Smooth muscle cell of the brain vasculature (primary cell): ENCODE data around the gene CCDC13.

Experiments
- DNase-seq: peaks from one replicate; pipeline ENCODE4 v3.0.0-alpha.2; 2012; ENCODE audit warnings: low read depth, low spot score

Gene CCDC13

DNA sequence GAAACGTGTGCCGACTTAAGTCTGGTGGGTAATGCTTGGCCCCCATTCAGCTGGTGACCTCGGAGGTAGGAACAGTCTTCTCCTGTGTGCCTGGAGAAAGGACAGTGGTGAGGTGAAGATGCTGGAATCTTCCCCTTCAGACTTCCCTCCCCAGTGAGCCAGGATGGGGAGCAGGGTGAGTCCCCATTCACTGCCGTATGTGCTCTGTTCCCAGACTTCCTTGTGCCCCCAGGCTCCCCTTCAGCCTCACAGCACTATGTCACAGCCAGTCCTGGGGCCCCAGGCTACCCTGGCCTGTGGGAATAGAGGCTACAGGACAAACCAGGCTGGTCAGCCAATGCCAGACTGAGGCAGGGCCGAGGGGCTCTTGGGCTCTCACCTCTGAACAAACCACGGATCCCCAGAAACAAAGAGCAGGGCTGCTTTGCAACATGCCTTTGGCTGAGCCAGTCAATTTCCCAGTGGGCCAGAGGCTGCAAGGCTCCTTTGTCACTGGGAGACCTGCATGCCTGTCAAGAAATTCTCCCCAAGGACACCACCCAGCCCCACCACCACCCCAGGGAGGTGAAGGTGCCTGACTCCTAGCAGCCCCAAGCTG, 38.7 kb downstream of the CCDC13 start:
- no peak for DNase-seq

DNA sequence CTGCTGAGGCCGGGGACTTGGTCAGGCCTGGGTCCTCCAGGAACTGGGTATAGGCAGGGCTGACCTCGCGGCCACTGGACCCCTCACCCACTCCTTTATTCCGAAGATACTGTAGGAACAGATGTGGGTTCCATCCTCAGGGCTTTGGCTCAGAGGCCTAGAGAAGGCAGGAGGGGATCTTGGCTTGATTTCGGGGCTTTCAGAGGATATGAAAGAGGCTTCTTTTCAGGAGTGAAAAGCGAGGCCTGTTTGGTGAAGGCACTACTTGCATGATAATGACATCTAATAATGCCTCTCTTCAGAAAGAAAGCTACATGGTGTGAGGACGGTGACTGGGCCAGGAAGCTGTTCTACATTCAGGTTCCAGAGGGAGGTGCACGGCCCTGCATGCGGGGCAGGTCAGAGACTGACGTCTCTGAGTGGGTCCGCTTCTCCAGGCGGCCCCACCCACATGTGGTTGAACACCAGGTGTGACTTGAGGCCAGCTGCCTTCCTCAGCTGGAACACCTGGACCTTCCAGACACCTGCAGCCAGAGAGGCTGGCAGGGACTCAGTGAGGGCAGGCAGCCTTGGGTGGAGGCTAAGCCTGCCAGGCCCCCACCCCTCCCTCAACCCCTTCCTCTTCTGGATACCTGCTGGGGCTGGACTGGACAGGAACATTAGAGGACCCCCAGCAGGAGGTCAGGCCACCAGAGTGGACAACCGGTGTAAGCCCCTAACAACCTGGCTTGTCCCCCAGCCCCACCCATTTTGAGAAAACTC, 39.4 kb downstream of the CCDC13 start:
- DNase-seq = no peak

DNA sequence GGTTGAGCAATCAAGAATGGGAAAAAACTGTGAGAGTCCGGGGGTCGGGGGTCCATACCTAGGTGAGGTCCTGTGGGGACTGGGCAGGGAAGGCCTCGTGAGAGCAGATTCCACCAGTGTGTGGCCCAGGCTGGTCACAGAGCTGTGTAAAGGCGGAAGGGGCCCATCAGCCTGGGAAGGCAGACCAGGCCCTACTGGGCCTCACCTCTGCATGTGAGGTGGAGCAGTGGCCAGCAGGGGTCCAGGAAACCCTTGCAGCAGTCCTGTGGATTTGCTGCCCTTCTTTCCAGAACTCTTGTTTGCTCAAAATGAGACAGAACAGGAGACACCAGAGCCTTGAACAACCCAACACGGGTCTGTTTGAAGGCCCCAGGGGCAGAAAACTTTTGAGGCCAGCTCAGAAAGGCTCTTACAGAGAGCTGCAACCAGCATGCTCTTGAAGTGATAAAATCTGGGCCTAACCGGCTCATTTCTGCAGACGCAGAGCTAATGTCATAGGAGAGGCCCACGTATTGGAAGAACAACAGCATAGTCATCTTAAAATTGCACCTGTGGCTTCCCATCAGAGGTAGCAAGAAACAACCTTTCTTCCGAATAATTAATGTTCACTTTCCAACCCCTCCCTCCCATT, 40.1 kb downstream of the CCDC13 start:
- DNase-seq = no peak

DNA sequence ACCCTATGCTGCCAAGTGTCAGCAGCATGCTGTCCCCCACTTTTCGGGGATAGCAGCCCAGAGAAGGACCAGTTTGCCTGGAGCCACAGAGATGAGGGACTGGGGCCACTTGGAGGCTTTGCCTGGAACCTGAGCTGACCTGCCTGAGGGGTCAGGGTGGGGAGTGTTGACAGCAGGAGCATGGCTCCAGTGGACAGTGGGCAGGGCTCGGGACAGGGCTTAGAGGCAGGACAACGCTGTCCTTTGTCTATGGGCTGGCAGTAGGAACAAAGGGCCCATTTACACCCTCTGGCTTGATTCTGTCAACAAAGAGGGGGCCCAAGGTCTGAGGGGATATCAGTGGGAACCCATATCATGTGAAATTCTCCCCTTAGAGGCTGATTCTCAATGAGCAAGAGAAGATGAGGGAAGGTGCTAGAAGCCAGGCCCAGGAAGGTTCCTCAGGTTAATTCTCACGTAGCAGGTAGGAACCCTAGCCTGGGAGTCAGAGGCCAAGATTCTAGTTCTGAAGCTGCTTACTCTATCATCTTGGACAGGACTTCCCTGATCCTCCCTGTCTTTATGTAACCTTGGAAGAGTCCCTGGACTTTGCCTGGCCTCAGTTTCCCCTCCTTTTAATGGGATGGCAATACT, 40.7 kb downstream of the CCDC13 start:
- no peak for DNase-seq

DNA sequence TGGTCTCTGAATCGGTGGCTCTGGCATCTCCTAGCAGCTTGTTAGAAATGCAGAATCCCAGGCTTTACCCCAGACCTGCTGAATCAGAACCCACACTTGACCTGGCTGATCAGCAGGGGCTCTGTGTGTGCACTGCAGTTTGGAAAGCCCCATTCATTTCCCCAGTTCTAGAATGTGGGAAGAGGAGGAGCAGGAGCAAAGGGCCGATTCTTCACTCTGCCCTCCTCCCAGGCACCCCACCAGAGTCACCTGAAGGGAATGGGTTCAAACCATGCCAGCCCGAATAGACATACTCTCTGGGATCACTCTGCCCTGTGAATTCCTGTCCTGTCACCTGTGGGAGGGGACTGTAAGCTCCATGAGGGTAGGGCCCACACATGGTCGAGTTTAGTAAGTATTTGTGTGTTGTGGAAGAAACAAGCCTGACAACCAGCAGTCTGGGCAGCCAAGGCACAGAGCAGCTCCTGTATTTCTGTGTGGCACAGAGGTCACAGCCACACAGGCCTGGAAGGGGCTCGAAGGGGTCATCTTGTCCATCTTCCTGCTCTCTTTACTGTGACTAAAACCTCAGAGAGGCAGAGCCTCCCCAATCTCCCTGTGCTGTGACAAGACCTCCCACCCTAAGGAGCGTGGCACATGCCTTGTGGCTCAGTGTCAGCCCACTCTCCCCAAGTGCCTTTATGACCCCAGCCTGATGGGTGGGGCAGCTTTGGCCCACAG, 41.4 kb downstream of the CCDC13 start:
- DNase-seq = no peak

DNA sequence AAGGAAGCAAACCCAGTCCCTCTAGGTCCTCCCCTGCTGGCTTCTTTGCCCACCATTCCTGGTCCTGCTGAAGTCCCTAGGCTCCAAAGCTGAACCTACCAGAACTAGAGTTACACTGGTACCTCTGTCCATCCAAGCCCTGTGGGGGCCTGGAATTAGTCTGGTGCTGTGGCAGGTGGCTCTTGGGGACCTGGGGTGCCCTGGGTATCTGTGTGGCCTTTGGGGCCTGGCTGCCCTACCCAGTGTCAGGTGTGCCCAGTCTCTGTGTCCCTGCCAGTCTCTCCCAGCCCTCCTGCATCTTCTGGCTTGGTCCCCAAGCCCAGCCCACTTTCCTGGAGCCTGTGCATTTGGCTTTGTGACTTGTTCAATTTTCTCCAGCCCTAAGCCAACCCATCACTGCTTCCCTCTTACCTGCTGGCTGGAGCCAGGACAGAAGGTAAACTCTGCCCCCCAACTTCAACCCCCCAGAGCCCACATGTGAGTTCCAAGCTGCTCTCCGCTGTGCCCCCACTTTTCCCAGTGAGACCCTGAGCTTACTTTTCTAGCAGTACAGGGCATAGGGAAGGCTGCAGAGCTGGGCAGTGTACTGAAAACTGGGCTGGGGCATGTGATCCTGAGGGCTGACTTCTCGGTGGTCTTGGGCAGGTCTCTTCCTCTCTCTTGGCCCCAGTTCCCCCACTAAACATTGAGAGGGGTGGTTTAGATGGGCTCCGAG, 42.2 kb downstream of the CCDC13 start:
- no peak for DNase-seq

DNA sequence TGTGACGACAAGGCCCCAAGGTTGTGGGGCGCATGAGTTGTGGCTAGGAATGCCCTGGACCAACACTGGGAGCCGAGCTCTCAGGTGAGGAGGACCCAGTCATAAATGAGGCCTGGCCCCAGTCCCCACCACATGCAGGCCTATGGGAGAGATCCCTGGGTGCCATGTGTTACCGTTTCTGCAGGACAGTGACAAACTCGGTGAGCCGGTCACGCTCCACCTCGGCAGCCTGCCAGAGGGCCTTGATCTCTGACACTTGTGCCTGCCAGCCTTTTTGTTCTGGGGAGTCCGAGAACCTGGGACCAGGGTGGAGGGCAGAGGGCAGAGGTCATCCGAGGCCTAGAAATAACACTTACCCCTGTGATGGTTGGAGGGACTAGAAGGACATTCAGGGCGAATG, 42.8 kb downstream of the CCDC13 start:
- no peak for DNase-seq

DNA sequence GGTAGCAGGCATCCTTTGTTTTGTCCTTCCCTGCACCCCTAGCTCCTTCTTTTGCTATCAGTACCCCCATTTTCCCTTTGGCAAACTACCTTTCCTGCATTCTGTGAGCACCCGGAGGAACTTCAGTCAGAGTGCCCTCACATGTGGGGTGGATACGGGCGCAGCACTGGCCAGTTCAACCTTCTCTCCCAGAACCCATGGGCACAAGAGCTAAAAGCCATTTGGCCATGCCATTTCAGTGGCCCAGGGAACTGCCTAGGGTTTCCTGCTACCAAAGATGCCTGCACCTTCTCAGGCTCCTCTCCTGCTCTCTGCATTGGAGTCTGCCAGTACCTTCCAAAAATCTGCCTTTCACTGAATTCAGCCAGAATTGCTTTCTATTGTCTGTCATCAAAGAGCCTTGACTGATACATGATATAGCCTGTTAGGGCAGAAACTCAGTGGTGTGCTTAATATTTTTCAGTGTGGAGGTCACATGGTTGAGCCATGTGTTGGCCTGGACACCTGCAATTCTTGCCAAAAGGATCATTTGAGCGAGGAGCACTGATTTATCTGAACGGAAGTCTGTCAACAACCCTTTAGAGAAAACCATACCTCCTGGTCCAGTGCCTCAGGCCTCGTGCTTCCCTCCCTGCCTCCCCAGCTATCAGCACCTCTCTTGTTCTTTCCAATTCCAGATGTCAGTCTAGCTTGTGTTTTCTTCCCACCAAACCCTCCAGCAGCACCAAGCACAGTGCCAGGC, 43.5 kb downstream of the CCDC13 start:
- DNase-seq = no peak

DNA sequence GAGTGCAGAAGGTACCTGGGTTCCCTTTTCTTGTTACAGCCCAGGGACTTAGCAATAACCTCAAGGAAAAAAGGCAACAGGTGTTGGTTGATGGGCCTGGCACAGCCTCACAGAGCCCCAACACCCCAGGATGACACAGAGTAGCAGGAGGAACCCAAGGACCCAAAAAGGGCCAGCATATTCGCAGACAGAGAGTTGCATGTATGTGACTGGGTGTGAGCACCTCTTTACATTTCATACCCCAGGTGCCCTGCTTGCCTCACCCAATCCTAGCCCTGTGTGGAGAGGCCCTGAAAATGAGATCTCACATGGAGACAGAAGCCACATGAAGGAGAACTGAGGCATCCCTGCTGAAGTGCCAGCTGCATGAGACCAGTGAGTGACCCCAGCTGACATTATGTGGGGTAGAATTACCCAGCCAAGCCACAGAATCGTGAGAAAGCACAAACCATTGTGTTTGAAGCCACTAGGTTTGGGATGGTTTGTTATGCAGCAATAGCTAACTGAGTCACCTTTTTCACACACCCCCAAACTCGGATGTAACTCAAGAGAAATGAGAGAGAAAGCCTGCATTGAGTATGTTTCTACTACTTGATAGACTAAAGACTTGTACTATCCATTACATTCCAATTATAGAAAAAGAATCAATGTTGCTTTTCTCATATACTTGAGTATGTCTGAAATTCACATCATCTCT, 44.2 kb downstream of the CCDC13 start:
- no peak for DNase-seq

DNA sequence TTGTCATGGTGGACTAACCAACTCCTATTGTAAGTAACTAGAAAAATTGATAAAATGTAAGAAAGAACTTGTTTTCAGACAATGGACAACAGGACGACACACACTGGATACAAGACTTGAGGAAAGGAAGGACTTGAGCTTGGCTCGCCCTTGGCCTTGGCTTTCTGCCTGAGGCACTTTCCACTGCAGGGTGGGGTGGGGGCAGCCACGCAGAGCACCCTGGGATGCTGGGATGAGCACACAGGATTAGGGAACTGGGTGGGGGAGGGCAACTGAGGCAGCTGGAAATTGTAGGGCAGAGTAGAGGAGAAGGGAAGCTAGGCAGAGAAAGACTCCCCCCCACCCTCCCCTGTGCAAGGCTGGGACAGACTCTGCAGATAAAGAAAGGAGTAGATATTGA, 45.0 kb downstream of the CCDC13 start:
- DNase-seq = no peak

DNA sequence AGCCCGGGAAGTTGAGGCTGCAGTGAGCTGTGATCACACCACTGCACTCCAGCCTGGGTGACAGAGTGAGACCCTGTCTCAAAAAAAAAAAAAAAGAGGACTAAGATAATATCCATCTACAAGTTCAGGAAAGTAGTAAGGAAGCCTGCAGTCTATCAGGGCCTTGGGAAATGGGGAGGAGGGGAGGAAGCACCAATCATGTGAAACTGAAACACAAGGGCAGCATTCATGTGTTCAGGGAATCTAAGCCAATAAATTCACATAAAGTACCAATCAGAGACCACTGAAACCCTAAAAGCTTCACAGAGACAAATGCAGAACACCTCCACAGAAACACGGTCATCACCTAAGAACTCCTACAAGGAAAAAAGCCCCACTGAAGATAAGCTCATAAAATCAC, 47.6 kb downstream of the CCDC13 start:
- no peak for DNase-seq

DNA sequence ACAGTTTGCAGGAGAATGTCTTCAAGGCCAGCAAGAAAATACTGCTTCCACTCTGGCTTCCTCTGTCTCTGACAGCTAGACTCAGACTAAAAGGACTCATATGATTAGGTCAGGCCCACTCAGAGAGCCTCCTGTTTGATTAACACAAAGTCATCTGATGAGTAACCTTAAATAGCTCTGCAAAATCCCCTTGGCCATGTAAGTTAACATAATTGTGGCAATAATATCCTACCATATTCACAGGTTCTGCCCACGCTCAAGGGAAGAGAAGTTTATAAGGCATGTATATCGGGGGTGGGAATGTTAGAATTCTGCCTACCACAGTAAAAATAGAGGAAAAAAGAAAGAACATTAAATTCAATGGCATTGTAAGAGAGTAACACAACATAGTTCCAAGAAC, 49.8 kb downstream of the CCDC13 start:
- no peak for DNase-seq
